Measurements from ENCODE around the gene TENM4. TPM values are rescaled to one million over a fixed set of nuclear protein-coding genes. Genes with fewer than 3 reads are reported as not detected.

The TENM4 gene
- total and polyA plus RNA-seq, 2 of the 13 experiments (the other 11 are each of a cell fraction or from before 2014, with no cell fraction given) = not detected

DNA sequence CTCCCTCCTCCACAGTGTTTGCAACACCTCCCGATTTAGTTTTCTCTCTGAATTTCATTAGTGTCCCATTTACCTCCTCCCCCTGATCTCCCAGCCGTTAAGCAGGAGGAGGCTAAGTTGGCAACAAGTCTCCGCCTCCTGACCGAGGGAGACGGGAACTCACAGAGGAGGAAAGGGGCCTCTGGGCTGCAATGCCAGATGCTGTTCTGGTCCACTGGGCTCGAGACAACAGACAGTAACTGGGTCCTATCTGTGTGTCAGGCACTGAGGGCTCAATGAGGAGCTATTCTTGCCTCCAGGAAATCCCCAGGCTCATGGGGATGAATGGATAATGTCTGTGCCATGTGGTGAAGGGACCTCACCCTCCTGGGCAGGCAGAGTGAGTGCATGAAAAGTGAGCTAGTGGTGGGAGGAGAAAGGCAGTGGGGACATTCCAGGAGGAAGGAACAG is 228.1 kb downstream of the TENM4 start:
- CTCF ChIA-PET (ENCODE audit: low intra/inter-chr PET ratio, low total read pairs) = no interaction called here
- intact Hi-C loops (cut with micrococcal nuclease; ENCODE audit: unreplicated experiment) (no loop called here), in situ Hi-C loops (cut with HindIII; ENCODE audit: extremely low pct_ligation_motif_present, low pct_unique_long_range_greater_than_20kb) (no loop called here)
- DNase-seq (ENCODE audit: low spot score) (no peak), ATAC-seq (no peak), FAIRE-seq (no peak)
- peaks cover 0 to 6% of the 10 kb centered on the region in 2 experiments; a peak in 3 of 5 replicates for H3K27me3 ChIP-seq (ENCODE audit: control insufficient read depth in 1 of 2, insufficient read depth in 2 of 2, low read length in 2 of 2)
- no peaks in the 10 kb centered on the region for H4K20me1 ChIP-seq (ENCODE audit: insufficient read depth, low read length)
- H2AFZ ChIP-seq (ENCODE audit: low read length) = no peak overlapping the region
- BruUV-seq (replicated peaks) = no TSS peak
- no peak overlapping the region for H3K27ac ChIP-seq (ENCODE audit: extremely low read length, insufficient read depth, low read length)
- no peaks in the 10 kb centered on the region for H3K9me3 ChIP-seq (ENCODE audit: low read length)
- no peak overlapping the region for H3K9ac ChIP-seq (ENCODE audit: insufficient read depth, low read depth, low read length)
- H3K79me2 ChIP-seq (ENCODE audit: insufficient read depth, low read length) = no peaks in the 10 kb centered on the region
- POLR2A ChIA-PET = no interaction called here
- H3K4me2 ChIP-seq (ENCODE audit: low read depth, low read length) = no peak overlapping the region
- no peak overlapping the region for H3K4me3 ChIP-seq (replicated peaks in 1 of 3; ENCODE audit: insufficient read depth in 1 of 3, low read depth in 2 of 3, low read length in 3 of 3)
- no peaks in the 10 kb centered on the region for H3K4me1 ChIP-seq (ENCODE audit: insufficient read depth, low read length)
- H3K36me3 ChIP-seq (replicated peaks in 1 of 2; ENCODE audit: control insufficient read depth in 1 of 2, insufficient read depth in 2 of 2, low read length in 2 of 2) = no peaks in the 10 kb centered on the region
- WGBS (ENCODE audit: low lambda C conversion rate) = 22% methylated on average over 6 of the region's 6 CpGs
- TF ChIP-seq SSRP1 (CRISPR knock-in tag; IDR thresholded peaks at IDR 0.05) = no peak
- TF ChIP-seq, protein P1, sequence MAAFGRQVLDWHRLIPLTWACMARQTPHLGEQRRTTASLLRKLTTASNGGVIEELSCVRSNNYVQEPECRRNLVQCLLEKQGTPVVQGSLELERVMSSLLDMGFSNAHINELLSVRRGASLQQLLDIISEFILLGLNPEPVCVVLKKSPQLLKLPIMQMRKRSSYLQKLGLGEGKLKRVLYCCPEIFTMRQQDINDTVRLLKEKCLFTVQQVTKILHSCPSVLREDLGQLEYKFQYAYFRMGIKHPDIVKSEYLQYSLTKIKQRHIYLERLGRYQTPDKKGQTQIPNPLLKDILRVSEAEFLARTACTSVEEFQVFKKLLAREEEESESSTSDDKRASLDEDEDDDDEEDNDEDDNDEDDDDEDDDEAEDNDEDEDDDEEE (CRISPR knock-in tag; IDR thresholded peaks at IDR 0.05) = no peak
- no peak for TF ChIP-seq YEATS4 (CRISPR knock-in tag; IDR thresholded peaks at IDR 0.05; ENCODE audit: borderline replicate concordance)
- TF ChIP-seq SRSF1 (optimal IDR thresholded peaks at IDR 0.05; ENCODE audit: low read depth, low read length) = no peak
- no peak for TF ChIP-seq ATAD3A (CRISPR knock-in tag; IDR thresholded peaks at IDR 0.05)
- TF ChIP-seq ZNF17 (CRISPR knock-in tag; IDR thresholded peaks at IDR 0.05) = no peak
- TF ChIP-seq, protein P2, sequence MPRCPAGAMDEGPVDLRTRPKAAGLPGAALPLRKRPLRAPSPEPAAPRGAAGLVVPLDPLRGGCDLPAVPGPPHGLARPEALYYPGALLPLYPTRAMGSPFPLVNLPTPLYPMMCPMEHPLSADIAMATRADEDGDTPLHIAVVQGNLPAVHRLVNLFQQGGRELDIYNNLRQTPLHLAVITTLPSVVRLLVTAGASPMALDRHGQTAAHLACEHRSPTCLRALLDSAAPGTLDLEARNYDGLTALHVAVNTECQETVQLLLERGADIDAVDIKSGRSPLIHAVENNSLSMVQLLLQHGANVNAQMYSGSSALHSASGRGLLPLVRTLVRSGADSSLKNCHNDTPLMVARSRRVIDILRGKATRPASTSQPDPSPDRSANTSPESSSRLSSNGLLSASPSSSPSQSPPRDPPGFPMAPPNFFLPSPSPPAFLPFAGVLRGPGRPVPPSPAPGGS (CRISPR knock-in tag; IDR thresholded peaks at IDR 0.05) = no peak
- TF ChIP-seq, protein P3, sequence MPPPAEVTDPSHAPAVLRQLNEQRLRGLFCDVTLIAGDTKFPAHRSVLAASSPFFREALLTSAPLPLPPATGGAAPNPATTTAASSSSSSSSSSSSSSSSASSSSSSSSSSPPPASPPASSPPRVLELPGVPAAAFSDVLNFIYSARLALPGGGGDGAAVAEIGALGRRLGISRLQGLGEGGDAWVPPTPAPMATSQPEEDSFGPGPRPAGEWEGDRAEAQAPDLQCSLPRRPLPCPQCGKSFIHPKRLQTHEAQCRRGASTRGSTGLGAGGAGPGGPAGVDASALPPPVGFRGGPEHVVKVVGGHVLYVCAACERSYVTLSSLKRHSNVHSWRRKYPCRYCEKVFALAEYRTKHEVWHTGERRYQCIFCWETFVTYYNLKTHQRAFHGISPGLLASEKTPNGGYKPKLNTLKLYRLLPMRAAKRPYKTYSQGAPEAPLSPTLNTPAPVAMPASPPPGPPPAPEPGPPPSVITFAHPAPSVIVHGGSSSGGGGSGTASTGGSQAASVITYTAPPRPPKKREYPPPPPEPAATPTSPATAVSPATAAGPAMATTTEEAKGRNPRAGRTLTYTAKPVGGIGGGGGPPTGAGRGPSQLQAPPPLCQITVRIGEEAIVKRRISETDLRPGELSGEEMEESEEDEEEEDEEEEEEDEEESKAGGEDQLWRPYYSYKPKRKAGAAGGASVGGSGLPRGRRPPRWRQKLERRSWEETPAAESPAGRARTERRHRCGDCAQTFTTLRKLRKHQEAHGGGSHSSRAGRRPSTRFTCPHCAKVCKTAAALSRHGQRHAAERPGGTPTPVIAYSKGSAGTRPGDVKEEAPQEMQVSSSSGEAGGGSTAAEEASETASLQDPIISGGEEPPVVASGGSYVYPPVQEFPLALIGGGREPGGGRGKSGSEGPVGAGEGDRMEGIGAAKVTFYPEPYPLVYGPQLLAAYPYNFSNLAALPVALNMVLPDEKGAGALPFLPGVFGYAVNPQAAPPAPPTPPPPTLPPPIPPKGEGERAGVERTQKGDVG (CRISPR knock-in tag; IDR thresholded peaks at IDR 0.05; ENCODE audit: borderline replicate concordance) = no peak
- TF ChIP-seq ZNF264 (CRISPR knock-in tag; IDR thresholded peaks at IDR 0.05) = no peak
- no peak for TF ChIP-seq SIX4 (CRISPR knock-in tag; IDR thresholded peaks at IDR 0.05)
- TF ChIP-seq ZNF460 (CRISPR knock-in tag; IDR thresholded peaks at IDR 0.05; ENCODE audit: borderline replicate concordance) = no peak
- TF ChIP-seq, protein P4, sequence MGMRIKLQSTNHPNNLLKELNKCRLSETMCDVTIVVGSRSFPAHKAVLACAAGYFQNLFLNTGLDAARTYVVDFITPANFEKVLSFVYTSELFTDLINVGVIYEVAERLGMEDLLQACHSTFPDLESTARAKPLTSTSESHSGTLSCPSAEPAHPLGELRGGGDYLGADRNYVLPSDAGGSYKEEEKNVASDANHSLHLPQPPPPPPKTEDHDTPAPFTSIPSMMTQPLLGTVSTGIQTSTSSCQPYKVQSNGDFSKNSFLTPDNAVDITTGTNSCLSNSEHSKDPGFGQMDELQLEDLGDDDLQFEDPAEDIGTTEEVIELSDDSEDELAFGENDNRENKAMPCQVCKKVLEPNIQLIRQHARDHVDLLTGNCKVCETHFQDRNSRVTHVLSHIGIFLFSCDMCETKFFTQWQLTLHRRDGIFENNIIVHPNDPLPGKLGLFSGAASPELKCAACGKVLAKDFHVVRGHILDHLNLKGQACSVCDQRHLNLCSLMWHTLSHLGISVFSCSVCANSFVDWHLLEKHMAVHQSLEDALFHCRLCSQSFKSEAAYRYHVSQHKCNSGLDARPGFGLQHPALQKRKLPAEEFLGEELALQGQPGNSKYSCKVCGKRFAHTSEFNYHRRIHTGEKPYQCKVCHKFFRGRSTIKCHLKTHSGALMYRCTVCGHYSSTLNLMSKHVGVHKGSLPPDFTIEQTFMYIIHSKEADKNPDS (CRISPR knock-in tag; IDR thresholded peaks at IDR 0.05) = no peak
- TF ChIP-seq, protein P5, sequence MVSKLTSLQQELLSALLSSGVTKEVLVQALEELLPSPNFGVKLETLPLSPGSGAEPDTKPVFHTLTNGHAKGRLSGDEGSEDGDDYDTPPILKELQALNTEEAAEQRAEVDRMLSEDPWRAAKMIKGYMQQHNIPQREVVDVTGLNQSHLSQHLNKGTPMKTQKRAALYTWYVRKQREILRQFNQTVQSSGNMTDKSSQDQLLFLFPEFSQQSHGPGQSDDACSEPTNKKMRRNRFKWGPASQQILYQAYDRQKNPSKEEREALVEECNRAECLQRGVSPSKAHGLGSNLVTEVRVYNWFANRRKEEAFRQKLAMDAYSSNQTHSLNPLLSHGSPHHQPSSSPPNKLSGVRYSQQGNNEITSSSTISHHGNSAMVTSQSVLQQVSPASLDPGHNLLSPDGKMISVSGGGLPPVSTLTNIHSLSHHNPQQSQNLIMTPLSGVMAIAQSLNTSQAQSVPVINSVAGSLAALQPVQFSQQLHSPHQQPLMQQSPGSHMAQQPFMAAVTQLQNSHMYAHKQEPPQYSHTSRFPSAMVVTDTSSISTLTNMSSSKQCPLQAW (CRISPR knock-in tag; IDR thresholded peaks at IDR 0.05) = no peak
- TF ChIP-seq MAF1 (CRISPR knock-in tag; IDR thresholded peaks at IDR 0.05; ENCODE audit: borderline replicate concordance) = no peak

All from HepG2 (cell line).